GM18517 (cell line): ENCODE results near the gene ADGRL4.
"Not testable (repeated sequence)": the region's sequence is repeated elsewhere in the genome, so short reads cannot be mapped to it uniquely, and the experiment has no call there.

Experiments
- ATAC-seq: cut with Tn5 transposase; IDR thresholded peaks from one replicate; pipeline ENCODE4 v1.9.1; 2021; ENCODE audit warnings: mild to moderate bottlenecking, moderate library complexity; ENCODE audit not compliant: unreplicated experiment

The ADGRL4 gene

GRCh38 chr1:79006564-79006963, at the start of gene ADGRL4:
ADGRL4 (minus strand) TSS chr1:79006730; CDS start chr1:79006654, 76 bp downstream.
- ATAC-seq: no peak

GRCh38 chr1:79055856-79056255, 49.3 kb upstream of the ADGRL4 start:
- ATAC-seq: no peak

GRCh38 chr1:79052829-79053449, 46.4 kb upstream of the ADGRL4 start:
- ATAC-seq: peak; percentile 100

- ATAC-seq: no peak
Observed at GRCh38 chr1:79044974-79045650, 38.6 kb upstream of the ADGRL4 start.

GRCh38 chr1:79043506-79043905, 37.0 kb upstream of the ADGRL4 start:
- no peak for ATAC-seq

GRCh38 chr1:79042539-79042938, 36.0 kb upstream of the ADGRL4 start:
- peak; percentile 1 for ATAC-seq

GRCh38 chr1:79042117-79042516, 35.6 kb upstream of the ADGRL4 start:
- ATAC-seq: peak; percentile 69

GRCh38 chr1:79041666-79042065, 35.1 kb upstream of the ADGRL4 start:
- no peak for ATAC-seq

- peak; percentile 90 for ATAC-seq
Observed at GRCh38 chr1:79040424-79041082, 34.0 kb upstream of the ADGRL4 start.

- ATAC-seq: no peak
Observed at GRCh38 chr1:79037085-79037484, 30.6 kb upstream of the ADGRL4 start.

- ATAC-seq: no peak
Observed at GRCh38 chr1:79012500-79012899, 6.0 kb upstream of the ADGRL4 start.

- no peak for ATAC-seq
Observed at GRCh38 chr1:79010589-79010988, 4.1 kb upstream of the ADGRL4 start.

GRCh38 chr1:79005945-79006344, 585 bp downstream of the ADGRL4 start:
- ATAC-seq: no peak

GRCh38 chr1:79004916-79005315, 1.6 kb downstream of the ADGRL4 start:
- ATAC-seq: no peak

- no peak for ATAC-seq
Observed at GRCh38 chr1:78996791-78997190, 9.7 kb downstream of the ADGRL4 start.

GRCh38 chr1:78987042-78987441, 19.5 kb downstream of the ADGRL4 start:
- no peak for ATAC-seq

GRCh38 chr1:78980511-78980910, 26.0 kb downstream of the ADGRL4 start:
- ATAC-seq: no peak

- ATAC-seq: no peak
Observed at GRCh38 chr1:78972723-78973122, 33.8 kb downstream of the ADGRL4 start.

- not testable (repeated sequence) for ATAC-seq
Observed at GRCh38 chr1:78967091-78967490, 39.4 kb downstream of the ADGRL4 start.

GRCh38 chr1:78958711-78959110, 47.8 kb downstream of the ADGRL4 start:
- no peak for ATAC-seq

- no peak for ATAC-seq
Observed at GRCh38 chr1:78950826-78951225, 55.7 kb downstream of the ADGRL4 start.

- ATAC-seq: no peak
Observed at GRCh38 chr1:78949227-78949626, 57.3 kb downstream of the ADGRL4 start.
